ENCODE data around the gene TMEM120B.

GRCh38 chr12:121718653-121719239 lies 6.2 kb downstream of the TMEM120B start:
- TF ChIP-seq EP300 (IDR thresholded peaks at IDR 0.05) (no peak), CTCF (IDR thresholded peaks at IDR 0.05) (no peak), POLR2AphosphoS5 (IDR thresholded peaks at IDR 0.05) (no peak), POLR2A (IDR thresholded peaks at IDR 0.05) (no peak)

All from suprapubic skin (tissue), 4 donors.